Activated CD8-positive, alpha-beta memory T cell treated with anti-CD3 and anti-CD28 coated beads, Interleukin-2, amount 50 U/mL, for 24 hours (primary cell): ENCODE data around the gene GPRC6A.

ENCODE experiments used
- DNase-seq: peaks from one replicate; pipeline ENCODE4 v3.0.0-alpha.2; 2020; ENCODE audit errors: extremely low read depth

Gene GPRC6A

GRCh38 chr6:116793224-116793623 is 35.7 kb downstream of the GPRC6A start:
- DNase-seq = no peak

- no peak for DNase-seq
These were observed 45.0 kb downstream of the GPRC6A start for GRCh38 chr6:116783852-116784251.

- no peak for DNase-seq
These were observed 49.2 kb downstream of the GPRC6A start for GRCh38 chr6:116779573-116780164.

- DNase-seq = no peak
These were observed 55.0 kb downstream of the GPRC6A start for GRCh38 chr6:116773886-116774285.

GRCh38 chr6:116772450-116772849 is 56.4 kb downstream of the GPRC6A start:
- no peak for DNase-seq

GRCh38 chr6:116767715-116768114 is 61.2 kb downstream of the GPRC6A start:
- no peak for DNase-seq

- no peak for DNase-seq
These were observed 62.2 kb downstream of the GPRC6A start for GRCh38 chr6:116766506-116767176.

GRCh38 chr6:116764961-116765841 is 63.7 kb downstream of the GPRC6A start, which contains the start of gene FAM162B:
FAM162B (minus strand) TSS chr6:116765719; CDS start chr6:116765576, 143 bp downstream.
- DNase-seq = no peak

- no peak for DNase-seq
These were observed 64.3 kb downstream of the GPRC6A start for GRCh38 chr6:116764629-116764960.

- no peak for DNase-seq
These were observed 64.8 kb downstream of the GPRC6A start for GRCh38 chr6:116763906-116764628.

- DNase-seq = no peak
These were observed 65.8 kb downstream of the GPRC6A start for GRCh38 chr6:116763048-116763447.

GRCh38 chr6:116762235-116762634 is 66.6 kb downstream of the GPRC6A start:
- DNase-seq = no peak

GRCh38 chr6:116761779-116762178 is 67.1 kb downstream of the GPRC6A start:
- DNase-seq = no peak

GRCh38 chr6:116745176-116745575 is 83.7 kb downstream of the GPRC6A start:
- DNase-seq = no peak
